Right lobe of liver (tissue), 6 donors: Measurements from ENCODE around the gene PCCA. TPM values are rescaled to one million over a fixed set of nuclear protein-coding genes. Genes with fewer than 3 reads are reported as not detected.
"Not testable (repeated sequence)": the region's sequence is repeated elsewhere in the genome, so short reads cannot be mapped to it uniquely, and the experiment has no call there.

Experiments used
- ATAC-seq, 4 donors: fragments of 200-7000 bp; cut with Tn5 transposase; one replicate each; pipeline ENCODE4 v1.9.1; 2020; ENCODE audit warnings: mild to moderate bottlenecking in 4 of 4, moderate library complexity in 4 of 4
- DNase-seq, 3 donors: peaks; one replicate each; pipeline ENCODE4 v3.0.0-alpha.2; 2020
- H3K27ac ChIP-seq, 3 donors: fragments of 200-600 bp; one replicate each; pipeline ENCODE4 v1.8.0; 2022
- H3K27me3 ChIP-seq, 2 donors: fragments of 200-600 bp; one replicate each; pipeline ENCODE4 v1.8.0; 2022
- H3K36me3 ChIP-seq, 4 donors: fragments of 200-600 bp; sonication (generic) in 1 of 4; one replicate each; pipeline versions ENCODE4 v1.5.1 to v1.8.0; 2017 to 2022; ENCODE audit warnings: control low read depth in 1 of 4
- H3K4me1 ChIP-seq, 4 donors: fragments of 200-600 bp; sonication (generic) in 1 of 4; one replicate each; pipeline versions ENCODE4 v1.5.1 to v1.8.0; 2017 to 2022; ENCODE audit warnings: control low read depth in 1 of 4
- H3K4me3 ChIP-seq, 3 donors: fragments of 200-600 bp; one replicate each; pipeline ENCODE4 v1.8.0; 2022
- H3K9me3 ChIP-seq, 4 donors: fragments of 200-600 bp; sonication (generic) in 1 of 4; one replicate each; pipeline versions ENCODE4 v1.5.1 to v1.8.0; 2017 to 2022; ENCODE audit warnings: control low read depth in 1 of 4
- CTCF ChIP-seq, 4 donors: fragments of 200-600 bp in 3 of 4; fragments of 450-650 bp in 1 of 4; IDR thresholded peaks; one replicate each; pipeline versions ENCODE4 v1.5.1 to v1.8.0; 2016 to 2022; ENCODE audit warnings: antibody characterized with exemption in 4 of 4, mild to moderate bottlenecking in 2 of 4
- POLR2A ChIP-seq: fragments of 450-650 bp; IDR thresholded peaks from one replicate; pipeline ENCODE4 v1.6.1; 2017; ENCODE audit warnings: antibody characterized with exemption, mild to moderate bottlenecking
- WGBS: methylation state at CpG from one replicate; pipeline ENCODE4 v1.1.6; 2018; ENCODE audit warnings: low coverage, low lambda C conversion rate; ENCODE audit not compliant: insufficient coverage; ENCODE audit errors: missing lambda C conversion rate; 5-methylcytosine and 5-hydroxymethylcytosine counted together
- intact Hi-C, 2 donors: fragments of 100-400 bp; cut with DNase I; formaldehyde crosslinking; loops; one replicate each; pipeline versions ENCODE4 v1.11.2 to v1.14.1; 2022
- total RNA-seq, 6 experiments: library from RNA; depleted of rRNA in 2 of 6; stranded (reverse); fragments of >200 nt in 2 of 6; fragmentation: NEBNext Ultra II Directional in 3 of 6; extraction: Animal tissue kit (Norgen Biotek cat#: 25700) in 3 of 6; gene quantifications; one replicate each; pipeline versions ENCODE4 v1.1.0 to v1.2.4, GENCODE V29; 2016 to 2023
- donor health status: DM: no; HTN: yes; CAD: no.
- donor health status: DM: no; HTN: no; CAD: no.
- donor health status: DM: no; HTN: no; CAD: no.
- donor health status: DM: no; HTN: yes; CAD: no.
- donor health status: DM: no; HTN: yes; CAD: no.

Gene PCCA
- total RNA-seq, 6 experiments from 2014 or later: 58.2 to 161 (median 85.2) TPM

DNA sequence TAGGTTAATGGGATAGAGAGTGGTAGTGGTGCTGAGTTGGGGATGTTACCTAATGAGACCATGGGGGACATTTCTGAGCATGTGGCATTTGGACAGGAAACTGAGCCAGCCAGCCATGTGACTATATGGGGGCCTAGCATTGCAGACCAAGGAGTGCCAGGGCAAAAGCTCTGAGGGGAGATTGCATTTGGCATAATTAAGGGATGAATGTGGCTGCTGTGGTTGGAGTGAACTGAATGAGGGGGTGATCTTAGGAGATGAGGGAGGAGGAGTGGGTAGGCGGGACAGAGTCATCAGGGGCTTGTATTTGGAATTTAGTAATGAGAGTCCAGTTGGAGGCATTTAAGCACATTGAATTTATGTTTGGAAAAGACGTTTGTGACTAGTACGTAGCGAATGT, 6.6 kb downstream of the PCCA start:
- Histone ChIP-seq H3K27me3 (no peaks in the 10 kb centered on the region), H3K4me3 (no peak overlapping the region), H3K4me1 (peaks cover 0 to 72% (median 22%) of the 10 kb centered on the region in 4 donors), H3K9me3 (no peaks in the 10 kb centered on the region), H3K36me3 (no peaks in the 10 kb centered on the region), H3K27ac (peak overlapping the region in 1 of 3 donors; percentile 55)
- intact Hi-C loops: no loop called here
- no peak for ATAC-seq
- WGBS: 87% methylated on average over 4 of the region's 4 CpGs
- no peak for DNase-seq
- TF ChIP-seq CTCF (IDR thresholded peaks at IDR 0.05) (no peak), POLR2A (no peak)

DNA sequence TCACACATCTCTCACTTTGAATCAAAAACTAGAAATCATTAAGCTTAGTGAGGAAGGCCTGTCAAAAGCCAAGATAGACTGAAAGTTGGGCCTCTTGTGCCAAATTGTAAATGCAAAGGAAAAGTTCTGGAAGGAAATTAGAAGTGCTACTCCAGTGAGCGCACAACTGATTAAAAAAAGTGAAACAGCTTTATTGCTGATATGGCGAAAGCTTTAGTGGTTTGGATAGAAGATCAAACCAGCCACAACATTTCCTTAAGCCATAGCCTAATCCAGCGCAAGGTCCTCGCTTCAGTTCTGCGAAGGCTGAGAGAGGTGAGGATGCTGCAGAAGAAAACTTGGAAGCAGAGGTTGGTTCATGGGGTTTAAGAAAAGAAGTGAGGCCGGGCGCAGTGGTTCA, 7.6 kb downstream of the PCCA start:
- H3K27me3 ChIP-seq: no peaks in the 10 kb centered on the region
- no peak overlapping the region for H3K4me3 ChIP-seq
- H3K4me1 ChIP-seq: peaks cover 0 to 74% (median 26%) of the 10 kb centered on the region in 4 donors
- no peaks in the 10 kb centered on the region for H3K36me3 ChIP-seq
- TF ChIP-seq CTCF (IDR thresholded peaks at IDR 0.05): no peak
- no peak for TF ChIP-seq POLR2A
- H3K9me3 ChIP-seq: no peaks in the 10 kb centered on the region
- intact Hi-C loops: no loop called here
- no peak for ATAC-seq
- DNase-seq: no peak
- no peak overlapping the region for H3K27ac ChIP-seq
- 90% methylated on average over 7 of the region's 7 CpGs for WGBS

DNA sequence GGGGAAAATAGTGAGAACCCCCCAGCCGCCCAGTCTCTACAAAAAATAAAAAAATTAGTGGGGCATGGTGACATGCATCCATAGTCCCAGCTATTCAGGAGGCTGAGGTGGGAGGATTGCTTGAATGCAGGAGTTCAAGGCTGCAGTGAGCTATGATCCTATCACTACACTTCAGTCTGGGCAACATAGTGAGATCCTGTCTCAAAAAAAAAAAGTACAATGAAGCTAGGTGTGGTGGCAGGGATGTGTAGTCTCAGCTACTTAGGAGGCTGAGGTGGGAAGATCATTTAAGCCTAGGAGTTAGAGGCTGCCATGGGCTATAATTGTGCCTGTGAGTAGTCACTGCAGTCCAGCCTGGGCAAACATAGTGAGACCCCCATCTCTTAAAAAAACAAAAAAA, 8.9 kb downstream of the PCCA start:
- ATAC-seq (no peak), DNase-seq (no peak)
- TF ChIP-seq CTCF (IDR thresholded peaks at IDR 0.05) (no peak), POLR2A (no peak)
- H3K27ac ChIP-seq: peak overlapping the region in 2 of 3 donors; percentile 58 to 92
- H3K9me3 ChIP-seq: no peaks in the 10 kb centered on the region
- no peaks in the 10 kb centered on the region for H3K27me3 ChIP-seq
- intact Hi-C loops: no loop called here
- peaks cover 0 to 74% (median 28%) of the 10 kb centered on the region in 4 donors for H3K4me1 ChIP-seq
- no peaks in the 10 kb centered on the region for H3K36me3 ChIP-seq
- no peak overlapping the region for H3K4me3 ChIP-seq
- WGBS: 100% methylated on average over 1 of the region's 1 CpG

- WGBS: 87% methylated on average over 5 of the region's 6 CpGs
- peak in 3 of 4 donors; percentile 38 to 51 (median 49) for ATAC-seq
- Histone ChIP-seq H3K9me3 (no peaks in the 10 kb centered on the region), H3K36me3 (no peaks in the 10 kb centered on the region), H3K27me3 (no peaks in the 10 kb centered on the region), H3K27ac (peak overlapping the region; percentile 59 to 92 (median 85)), H3K4me1 (peaks cover 0 to 75% (median 28%) of the 10 kb centered on the region in 4 donors), H3K4me3 (no peak overlapping the region)
- no peak for DNase-seq
- TF ChIP-seq CTCF (IDR thresholded peaks at IDR 0.05) (no peak), POLR2A (no peak)
- intact Hi-C loops: no loop called here
Observed at GRCh38 chr13:100098445-100099116, 9.7 kb downstream of the PCCA start.

DNA sequence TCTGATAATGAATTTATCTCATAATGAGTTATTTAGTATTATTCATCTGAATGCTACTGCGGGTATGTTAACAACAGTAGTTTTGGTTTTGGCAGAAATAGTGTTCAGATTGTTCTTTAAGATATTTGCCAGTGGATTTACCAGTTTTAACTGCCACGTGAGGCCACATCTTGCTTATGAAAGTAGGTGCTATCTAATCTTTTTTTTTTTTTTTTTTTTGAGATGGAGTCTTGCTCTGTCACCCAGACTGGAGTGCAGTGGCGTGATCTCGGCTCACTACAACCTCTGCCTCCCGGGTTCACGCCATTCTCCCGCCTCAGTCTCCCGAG, 10.2 kb downstream of the PCCA start:
- DNase-seq, H3K36me3 ChIP-seq, intact Hi-C loops, H3K9me3 ChIP-seq, ATAC-seq, H3K4me3 ChIP-seq, H3K27me3 ChIP-seq: not testable (repeated sequence)
- peaks cover 0 to 75% (median 27%) of the 10 kb centered on the region in 4 donors for H3K4me1 ChIP-seq
- 55% methylated on average over 8 of the region's 8 CpGs for WGBS
- H3K27ac ChIP-seq: peak overlapping the region; percentile 59 to 92 (median 85)
